Stimulated activated CD8-positive, alpha-beta memory T cell treated with anti-CD3 and anti-CD28 coated beads, Interleukin-12 subunit alpha, Interleukin-12 subunit beta, amount 100 ng/mL, for 1 hour (primary cell): ENCODE results near the gene MARCHF3.
"Not testable (repeated sequence)": the region's sequence is repeated elsewhere in the genome, so short reads cannot be mapped to it uniquely, and the experiment has no call there.

Experiments used
- DNase-seq: peaks from one replicate; pipeline ENCODE4 v3.0.0-alpha.2; 2020; ENCODE audit warnings: low read depth

MARCHF3 gene

DNA sequence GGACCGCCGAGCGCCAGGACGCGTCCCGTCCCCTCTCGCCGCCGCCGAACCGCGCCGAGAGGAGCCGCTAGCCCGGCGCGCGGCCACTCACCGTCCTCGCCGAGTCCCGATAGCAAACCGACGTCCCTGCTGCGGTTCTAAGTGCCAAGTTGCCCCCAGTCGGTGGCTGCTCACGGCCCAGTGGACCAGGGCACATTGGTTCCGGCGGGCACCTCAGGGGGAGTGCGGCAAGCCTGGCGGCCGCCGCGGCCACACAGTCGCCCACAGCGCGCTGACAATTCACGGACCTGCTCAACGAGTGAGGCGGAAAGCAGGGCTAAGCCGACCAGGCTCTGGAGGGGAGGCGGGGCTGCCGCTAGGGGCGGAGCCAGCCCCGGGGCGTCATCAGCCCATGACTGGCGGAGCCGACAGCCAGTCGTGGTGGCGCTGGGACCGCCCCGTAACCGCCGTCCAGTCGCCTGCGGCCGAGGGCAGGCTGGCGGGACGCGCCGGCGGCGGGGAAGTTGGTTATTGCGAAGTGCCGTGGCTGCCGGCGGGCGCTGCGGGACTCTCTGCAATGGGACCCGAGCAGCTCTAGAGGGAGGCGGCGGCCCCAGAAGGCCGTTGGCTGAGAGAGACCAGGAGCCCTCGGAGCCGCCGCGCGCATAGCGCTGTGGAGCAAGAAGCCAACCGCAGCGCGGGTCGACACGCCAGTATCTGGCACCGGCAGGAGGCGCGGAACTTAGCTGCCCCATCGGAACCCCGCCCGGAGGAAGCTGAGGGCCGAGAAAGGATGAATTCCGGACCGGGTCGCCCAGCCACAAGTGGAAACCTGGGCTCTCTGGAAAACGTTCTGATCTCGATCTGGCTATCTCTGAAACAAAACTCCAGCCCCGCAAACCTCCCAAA, at the start of gene MARCHF3:
MARCHF3 (minus strand) TSS at position 300 of the 888 bp plus-strand sequence. CDS start 112,387 bp downstream, outside the sequence.
- peak; percentile 82 for DNase-seq

DNA sequence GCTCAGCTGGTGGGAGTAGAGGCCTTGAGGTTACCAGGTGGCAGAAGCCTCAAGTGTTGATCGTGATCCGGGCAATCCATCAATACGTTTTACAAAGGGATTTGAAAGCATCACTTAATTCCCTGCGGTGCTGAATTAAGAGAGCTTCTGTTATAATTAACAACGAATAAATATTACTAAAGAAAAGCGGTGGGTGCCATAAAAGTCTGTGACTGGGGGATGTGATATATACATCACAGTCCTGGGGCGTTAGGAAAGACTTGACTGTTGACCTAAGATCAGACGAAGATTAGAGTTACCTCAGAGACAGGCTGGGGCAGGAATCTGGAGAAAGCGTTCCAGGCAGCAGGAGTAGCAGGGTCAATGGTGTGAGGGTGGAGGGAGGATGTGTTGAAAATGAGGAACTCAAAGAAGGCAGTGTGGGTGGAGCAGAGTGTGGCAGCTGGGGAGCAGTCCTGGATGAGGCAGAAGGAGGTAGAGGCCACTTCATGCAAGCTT, 49.7 kb upstream of the MARCHF3 start:
- no peak for DNase-seq

GRCh38 chr5:127077366-127077765, 47.0 kb upstream of the MARCHF3 start:
- no peak for DNase-seq

DNA sequence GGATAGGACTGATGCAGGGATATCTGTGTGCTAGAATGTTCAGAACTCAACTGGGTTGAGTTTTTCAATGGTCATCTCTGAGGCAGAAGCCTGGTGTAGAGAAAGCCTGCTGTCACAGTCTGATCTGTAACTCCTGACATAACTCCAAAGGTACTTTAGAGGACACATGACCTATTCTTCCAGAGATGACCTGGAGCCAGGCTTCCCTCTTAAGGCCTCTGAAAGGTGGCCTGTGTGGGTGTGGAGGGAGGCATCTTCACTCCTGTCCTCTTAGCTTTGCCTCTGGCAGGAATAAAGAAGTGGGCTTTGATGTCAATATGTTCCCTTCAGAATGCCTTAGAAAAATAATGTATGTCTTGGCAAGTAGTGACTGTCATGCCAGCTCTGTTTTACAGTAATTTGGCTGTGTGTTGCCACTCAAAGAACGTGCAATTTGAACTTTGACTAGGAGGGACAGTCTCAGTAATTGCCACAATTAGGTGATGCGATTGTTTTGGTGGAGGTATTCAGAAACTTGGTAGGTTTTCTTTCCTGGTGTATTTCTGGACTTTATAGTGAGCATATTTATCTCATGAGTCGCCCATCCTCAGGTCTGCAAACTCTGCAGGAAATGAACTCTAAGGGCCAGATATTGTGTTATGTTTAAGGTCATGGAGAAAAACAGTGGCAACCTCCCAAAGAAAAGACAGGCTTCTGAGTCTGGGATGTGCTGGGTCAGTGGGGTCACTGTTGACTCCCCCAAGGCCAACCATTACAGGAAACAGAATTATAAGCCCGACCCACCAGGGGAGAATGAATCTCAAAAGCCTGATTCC, 46.2 kb upstream of the MARCHF3 start:
- DNase-seq = no peak

DNA sequence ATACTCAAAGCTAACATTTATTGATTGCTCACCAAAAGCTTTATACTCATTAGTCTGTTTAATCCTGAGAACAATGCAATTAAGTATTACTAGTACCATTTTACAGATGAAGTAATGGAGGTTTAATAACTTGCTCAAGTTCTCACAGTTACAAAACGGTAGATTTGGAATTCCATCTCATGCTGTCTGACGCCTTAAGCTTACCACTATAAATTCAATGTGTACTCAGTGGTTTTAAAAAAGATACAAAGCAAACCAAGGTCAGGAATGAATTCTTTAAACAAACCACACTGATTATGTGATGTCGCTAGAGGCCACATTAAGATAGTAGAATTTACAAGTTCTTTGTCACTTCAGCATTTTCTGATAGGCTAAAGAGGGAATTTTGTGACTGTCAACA, 44.1 kb upstream of the MARCHF3 start:
- DNase-seq = no peak

GRCh38 chr5:127072861-127073846, 42.8 kb upstream of the MARCHF3 start, which contains the start of gene C5orf63:
Gene C5orf63, minus strand, starts transcription at chr5:127073502. Its CDS starts 14,507 bp downstream, at chr5:127058995.
- DNase-seq = peak; percentile 46

GRCh38 chr5:127070243-127070642, 39.9 kb upstream of the MARCHF3 start:
- DNase-seq = no peak

DNA sequence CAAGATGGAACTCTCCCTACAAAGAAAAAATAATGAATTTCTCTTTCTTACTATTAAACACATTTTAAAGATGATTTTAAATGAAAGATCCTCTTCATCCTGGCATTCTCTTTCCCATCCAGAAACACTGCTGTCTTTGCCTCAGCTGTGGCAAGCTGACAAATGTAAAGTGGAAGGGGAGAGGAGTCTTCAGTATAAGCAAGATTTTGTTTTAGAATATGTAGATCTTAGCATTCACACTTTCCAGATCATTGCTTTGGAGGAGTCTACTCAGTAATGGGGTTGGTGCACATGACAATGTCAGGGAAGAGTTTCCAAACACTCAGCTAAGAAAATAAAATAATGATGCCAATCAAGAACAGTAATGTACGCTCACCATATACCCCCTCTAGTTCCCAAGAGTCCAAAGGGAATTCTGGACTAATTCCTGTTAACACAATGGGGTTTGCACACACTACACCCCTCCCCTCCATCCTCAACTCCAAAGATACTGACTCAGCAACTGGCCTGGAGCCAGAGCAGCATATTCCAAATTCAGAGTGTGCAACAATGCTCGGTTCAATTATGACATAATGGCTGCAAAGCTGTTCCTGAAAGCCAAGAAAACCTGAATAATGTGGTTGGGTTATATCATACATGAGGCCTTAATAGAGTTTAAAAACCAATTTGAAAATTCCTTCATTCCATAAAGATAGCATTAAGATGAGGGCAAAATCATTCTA, 38.3 kb upstream of the MARCHF3 start:
- DNase-seq = no peak

DNA sequence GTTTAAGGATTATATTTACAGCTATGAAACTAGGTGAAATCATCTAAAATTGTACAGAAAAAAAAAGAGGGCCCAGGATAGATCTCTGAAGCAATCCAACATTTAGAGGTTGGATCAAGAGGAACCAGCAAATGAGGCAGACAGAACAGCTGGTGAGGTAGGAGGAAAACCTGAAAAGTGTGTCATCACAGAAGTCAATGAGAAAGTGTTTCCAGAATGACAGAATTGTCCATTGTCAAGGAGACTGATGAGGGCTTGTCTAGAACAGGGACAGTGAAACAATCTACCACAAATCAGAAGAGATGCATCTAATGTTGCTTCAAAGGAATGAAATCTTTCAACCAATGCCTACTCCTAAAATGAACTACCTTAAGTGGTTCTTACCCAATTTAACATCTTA, 36.4 kb upstream of the MARCHF3 start:
- DNase-seq = no peak

GRCh38 chr5:127064253-127064840, 34.0 kb upstream of the MARCHF3 start:
- DNase-seq = no peak

DNA sequence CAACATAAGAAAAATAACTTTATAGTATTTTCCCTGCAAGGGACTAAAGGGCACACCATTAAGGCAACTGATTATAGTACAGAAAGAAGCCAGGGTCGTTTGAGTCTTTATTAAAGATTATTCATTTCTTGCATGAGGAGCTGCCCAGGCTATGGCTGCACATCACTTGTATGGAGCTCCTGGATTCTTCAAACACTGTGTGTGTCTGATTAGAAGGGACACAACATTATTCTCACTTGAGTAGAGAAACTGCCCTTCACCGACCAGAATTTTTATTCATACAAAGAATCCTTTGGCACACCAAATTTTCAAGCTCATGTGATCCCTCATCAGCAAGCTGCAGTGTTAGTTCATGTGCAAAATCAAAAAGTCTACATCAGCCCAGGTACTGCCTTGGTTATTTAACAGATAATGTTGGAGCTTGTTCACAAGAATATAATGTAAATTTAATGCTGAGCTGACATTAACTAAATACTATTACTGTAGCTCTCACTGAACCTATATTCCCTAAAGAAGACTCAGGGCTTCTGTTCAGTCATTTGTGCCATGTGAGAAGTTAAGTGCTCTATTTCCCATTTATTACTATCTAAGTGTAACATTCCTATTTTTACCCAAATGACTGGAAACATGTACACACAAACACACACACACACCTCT, 33.0 kb upstream of the MARCHF3 start:
- DNase-seq = no peak

DNA sequence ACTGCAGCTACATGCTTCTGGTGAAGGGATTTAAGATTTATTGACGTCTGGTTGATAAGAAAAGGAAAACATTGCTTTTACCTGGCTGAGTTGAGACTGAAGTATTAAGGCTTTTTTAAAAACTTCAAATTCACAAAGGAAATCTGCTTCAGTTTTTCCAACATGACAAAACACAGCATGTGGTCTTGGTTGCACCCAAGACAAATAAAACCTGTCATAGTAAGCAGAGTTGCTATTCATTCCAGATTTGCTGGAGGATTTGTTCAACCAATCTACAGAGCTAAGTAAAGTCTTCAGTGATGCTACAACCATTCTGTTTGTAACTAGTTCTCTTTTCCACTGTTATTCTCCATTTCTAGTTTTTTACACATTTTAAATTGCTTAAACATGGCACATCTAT, 31.6 kb upstream of the MARCHF3 start:
- DNase-seq = no peak

- DNase-seq = no peak
Observed at GRCh38 chr5:127061537-127061936, 31.2 kb upstream of the MARCHF3 start.

GRCh38 chr5:127060470-127060985, 30.2 kb upstream of the MARCHF3 start:
- no peak for DNase-seq

DNA sequence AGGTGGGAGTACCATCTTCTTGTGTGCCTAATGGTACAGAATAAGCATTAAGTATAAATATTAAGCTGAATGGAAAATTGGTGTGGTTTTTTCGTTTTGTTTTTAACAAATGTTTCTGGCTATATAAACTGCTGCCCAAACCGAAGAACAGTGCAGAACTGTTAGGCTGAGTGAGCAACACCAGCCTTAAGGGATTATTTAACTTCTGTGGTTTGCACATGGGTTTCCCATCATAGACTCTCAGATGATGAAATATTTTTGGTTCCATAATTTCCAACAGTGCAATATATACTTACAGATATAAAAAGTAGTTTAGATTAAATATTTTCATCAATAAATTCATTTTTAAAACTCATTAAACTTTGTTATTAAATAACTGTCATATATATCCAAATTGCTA, 26.5 kb upstream of the MARCHF3 start:
- no peak for DNase-seq

GRCh38 chr5:127055880-127056653, 25.7 kb upstream of the MARCHF3 start:
- DNase-seq = no peak

- not testable (repeated sequence) for DNase-seq
Observed at GRCh38 chr5:127053551-127053950, 23.2 kb upstream of the MARCHF3 start.

DNA sequence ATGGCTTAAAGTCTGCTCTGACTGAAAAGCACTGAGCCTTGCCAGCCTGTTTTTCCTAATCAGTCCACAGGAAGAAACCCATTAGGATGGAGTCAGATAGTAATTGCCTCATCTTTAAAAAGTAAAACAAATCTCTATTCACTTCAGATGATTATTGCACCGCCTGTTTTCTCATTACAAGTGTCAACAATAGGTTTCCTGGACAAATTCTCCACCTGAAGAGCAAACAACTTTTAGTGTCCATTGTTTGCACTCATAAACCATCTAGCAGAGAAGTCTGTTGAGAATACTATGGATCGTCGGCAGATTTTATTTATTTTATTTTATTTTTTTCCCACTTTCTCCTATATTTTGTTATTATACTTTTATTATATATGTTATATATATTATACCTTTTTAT, 22.7 kb upstream of the MARCHF3 start:
- no peak for DNase-seq

DNA sequence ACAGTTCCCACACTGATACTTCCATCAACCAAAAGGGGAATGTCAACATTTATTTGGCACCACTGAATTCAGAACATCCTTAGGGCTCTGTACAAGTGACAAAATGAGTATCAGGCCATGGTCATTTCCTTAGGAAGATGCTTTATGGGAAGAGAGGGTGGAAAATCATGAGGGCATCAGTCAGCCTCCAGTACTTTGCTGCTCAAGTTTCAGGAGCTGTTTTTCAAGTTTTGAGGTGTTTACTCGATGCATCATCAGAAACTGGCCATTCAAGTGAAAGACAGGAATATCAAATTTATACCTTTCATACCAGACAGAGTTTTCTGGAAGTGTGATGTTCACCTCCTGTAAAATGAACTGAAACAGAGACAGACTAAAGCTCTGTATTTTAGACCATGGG, 21.2 kb upstream of the MARCHF3 start:
- no peak for DNase-seq
